Loucy (cell line): Measurements from ENCODE around the gene KRT32.

Source experiments
- H2AFZ ChIP-seq: fragments of 200-600 bp; sonication (generic); 2 replicates; pipeline ENCODE4 v1.6.0; 2016; ENCODE audit warnings: antibody characterized with exemption, mild to moderate bottlenecking, low read length, moderate library complexity
- H3F3A ChIP-seq: fragments of 200-600 bp; 2 replicates; pipeline ENCODE4 v1.6.0; 2016; ENCODE audit warnings: antibody characterized with exemption, low read depth, mild to moderate bottlenecking
- H3K27me3 ChIP-seq: fragments of 200-600 bp; sonication (generic); 2 replicates; pipeline ENCODE4 v1.6.1; 2014; ENCODE audit warnings: low read length, mild to moderate bottlenecking; ENCODE audit not compliant: insufficient read depth, poor library complexity, severe bottlenecking
- H3K36me3 ChIP-seq: fragments of 200-600 bp; sonication (generic); 2 replicates; pipeline ENCODE4 v1.6.1; 2016; ENCODE audit warnings: low read length; ENCODE audit not compliant: insufficient read depth
- H3K4me1 ChIP-seq: fragments of 200-600 bp; sonication (generic); 2 replicates; pipeline ENCODE4 v1.5.1; 2014; ENCODE audit warnings: low read length, mild to moderate bottlenecking; ENCODE audit not compliant: insufficient read depth, poor library complexity, severe bottlenecking
- H3K4me2 ChIP-seq: fragments of 200-600 bp; sonication (generic); 2 replicates; pipeline ENCODE4 v1.6.0; 2014; ENCODE audit warnings: antibody characterized with exemption, low read length, low read depth, mild to moderate bottlenecking; ENCODE audit not compliant: poor library complexity, severe bottlenecking
- H3K4me3 ChIP-seq: fragments of 200-600 bp; sonication (generic); 2 replicates; pipeline ENCODE4 v1.5.1; 2014; ENCODE audit warnings: low read length, mild to moderate bottlenecking, mixed read lengths; ENCODE audit not compliant: poor library complexity, severe bottlenecking
- H3K79me2 ChIP-seq: fragments of 200-600 bp; sonication (generic); 2 replicates; pipeline ENCODE4 v1.6.1; 2014; ENCODE audit warnings: low read length; ENCODE audit not compliant: insufficient read depth
- H3K9ac ChIP-seq: fragments of 200-600 bp; sonication (generic); 2 replicates; pipeline ENCODE4 v1.6.0; 2014; ENCODE audit warnings: mild to moderate bottlenecking, low read depth, low read length, moderate library complexity; ENCODE audit not compliant: poor library complexity, severe bottlenecking
- H3K9me2 ChIP-seq: fragments of 200-600 bp; sonication (generic); replicated peaks from 2 replicates; pipeline ENCODE4 v1.6.1; 2016; ENCODE audit warnings: low read depth, low read length, mixed read lengths
- H3K9me3 ChIP-seq: fragments of 200-600 bp; sonication (generic); 2 replicates; pipeline ENCODE4 v1.6.1; 2014; ENCODE audit warnings: mild to moderate bottlenecking, antibody characterized with exemption, low read length, low read depth; ENCODE audit not compliant: insufficient read depth
- H4K20me1 ChIP-seq: fragments of 200-600 bp; sonication (generic); 2 replicates; pipeline ENCODE4 v1.6.0; 2014; ENCODE audit warnings: antibody characterized with exemption, low read length, mild to moderate bottlenecking; ENCODE audit not compliant: insufficient read depth, poor library complexity, severe bottlenecking
- EZH2phosphoT487 ChIP-seq: fragments of 200-600 bp; IDR thresholded peaks from 2 replicates; pipeline ENCODE4 v1.6.1; 2018; ENCODE audit warnings: antibody characterized with exemption, mild to moderate bottlenecking, moderate library complexity, borderline replicate concordance
- TF ChIP-seq, protein P1 (sequence below): fragments of 200-600 bp; sonication (generic); conservative IDR thresholded peaks from 2 replicates; pipeline ENCODE4 v1.5.1; 2014; ENCODE audit warnings: mild to moderate bottlenecking, antibody characterized with exemption, low read length

Gene KRT32

DNA sequence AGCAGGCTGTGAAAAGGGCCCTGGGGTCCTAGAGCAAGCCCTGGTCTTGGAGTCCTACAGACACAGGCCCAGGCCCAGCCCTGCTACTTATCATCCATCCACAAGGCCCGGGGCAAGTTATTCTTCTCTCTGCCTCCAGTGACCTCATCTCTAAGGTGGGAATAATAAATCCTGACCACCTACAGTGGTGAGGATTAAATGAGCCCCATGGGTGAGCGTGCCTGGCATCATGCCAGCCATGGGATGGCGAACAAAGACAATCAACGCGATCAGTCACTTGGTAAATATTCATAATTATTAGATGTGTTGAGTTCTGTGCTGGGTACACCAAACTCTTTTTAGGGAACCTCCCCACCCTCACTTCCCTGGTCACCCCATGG, 46.0 kb upstream of the KRT32 start:
- no peaks in the 10 kb centered on the region for H3K36me3 ChIP-seq
- no peaks in the 10 kb centered on the region for H3K27me3 ChIP-seq
- H3K4me3 ChIP-seq: no peak overlapping the region
- no peaks in the 10 kb centered on the region for H3K9me2 ChIP-seq
- TF ChIP-seq, protein P1, sequence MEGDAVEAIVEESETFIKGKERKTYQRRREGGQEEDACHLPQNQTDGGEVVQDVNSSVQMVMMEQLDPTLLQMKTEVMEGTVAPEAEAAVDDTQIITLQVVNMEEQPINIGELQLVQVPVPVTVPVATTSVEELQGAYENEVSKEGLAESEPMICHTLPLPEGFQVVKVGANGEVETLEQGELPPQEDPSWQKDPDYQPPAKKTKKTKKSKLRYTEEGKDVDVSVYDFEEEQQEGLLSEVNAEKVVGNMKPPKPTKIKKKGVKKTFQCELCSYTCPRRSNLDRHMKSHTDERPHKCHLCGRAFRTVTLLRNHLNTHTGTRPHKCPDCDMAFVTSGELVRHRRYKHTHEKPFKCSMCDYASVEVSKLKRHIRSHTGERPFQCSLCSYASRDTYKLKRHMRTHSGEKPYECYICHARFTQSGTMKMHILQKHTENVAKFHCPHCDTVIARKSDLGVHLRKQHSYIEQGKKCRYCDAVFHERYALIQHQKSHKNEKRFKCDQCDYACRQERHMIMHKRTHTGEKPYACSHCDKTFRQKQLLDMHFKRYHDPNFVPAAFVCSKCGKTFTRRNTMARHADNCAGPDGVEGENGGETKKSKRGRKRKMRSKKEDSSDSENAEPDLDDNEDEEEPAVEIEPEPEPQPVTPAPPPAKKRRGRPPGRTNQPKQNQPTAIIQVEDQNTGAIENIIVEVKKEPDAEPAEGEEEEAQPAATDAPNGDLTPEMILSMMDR: no peak
- no peak for TF ChIP-seq EZH2phosphoT487
- no peaks in the 10 kb centered on the region for H3K9me3 ChIP-seq
- no peak overlapping the region for H2AFZ ChIP-seq
- no peaks in the 10 kb centered on the region for H3K4me1 ChIP-seq
- H3K4me2 ChIP-seq: no peak overlapping the region
- H4K20me1 ChIP-seq: no peaks in the 10 kb centered on the region
- no peak overlapping the region for H3K9ac ChIP-seq
- H3F3A ChIP-seq: no peaks in the 10 kb centered on the region
- no peaks in the 10 kb centered on the region for H3K79me2 ChIP-seq

DNA sequence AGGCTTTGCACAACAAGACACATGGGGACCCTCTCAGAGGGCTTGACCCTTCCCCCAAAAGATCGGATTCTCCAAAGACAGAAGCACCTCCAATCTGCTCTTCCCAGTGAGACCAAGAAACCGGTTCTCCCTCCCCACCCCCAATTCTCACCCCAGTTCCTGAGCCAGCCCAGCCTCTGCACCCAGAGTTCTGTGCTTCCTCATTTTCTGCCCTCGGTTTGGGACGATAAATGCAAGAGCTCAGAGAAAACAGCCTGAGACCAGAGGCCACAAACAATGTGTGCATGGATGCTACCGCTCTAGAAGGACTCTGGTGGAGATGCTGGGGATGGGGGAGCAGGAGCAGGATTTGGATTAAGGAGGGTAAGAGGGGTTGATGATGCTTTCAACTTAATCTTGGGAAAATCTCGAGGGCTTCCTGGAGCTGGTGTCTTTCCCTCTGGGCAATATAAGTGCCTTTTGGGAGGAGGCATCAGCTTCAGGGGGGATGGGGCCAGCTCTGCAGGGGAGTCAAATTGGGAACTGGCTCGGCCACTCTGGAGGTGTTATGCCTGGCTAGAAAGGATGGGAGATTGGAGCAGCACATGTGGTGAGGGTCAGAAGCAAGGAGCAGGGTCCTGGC, 45.5 kb upstream of the KRT32 start:
- H3K9me2 ChIP-seq: no peaks in the 10 kb centered on the region
- no peak overlapping the region for H2AFZ ChIP-seq
- no peaks in the 10 kb centered on the region for H3F3A ChIP-seq
- H4K20me1 ChIP-seq: no peaks in the 10 kb centered on the region
- H3K4me2 ChIP-seq: no peak overlapping the region
- H3K4me1 ChIP-seq: no peaks in the 10 kb centered on the region
- no peaks in the 10 kb centered on the region for H3K79me2 ChIP-seq
- no peaks in the 10 kb centered on the region for H3K27me3 ChIP-seq
- no peaks in the 10 kb centered on the region for H3K9me3 ChIP-seq
- H3K9ac ChIP-seq: no peak overlapping the region
- no peak overlapping the region for H3K4me3 ChIP-seq
- H3K36me3 ChIP-seq: no peaks in the 10 kb centered on the region
- no peak for TF ChIP-seq EZH2phosphoT487
- TF ChIP-seq, protein P1: no peak

DNA sequence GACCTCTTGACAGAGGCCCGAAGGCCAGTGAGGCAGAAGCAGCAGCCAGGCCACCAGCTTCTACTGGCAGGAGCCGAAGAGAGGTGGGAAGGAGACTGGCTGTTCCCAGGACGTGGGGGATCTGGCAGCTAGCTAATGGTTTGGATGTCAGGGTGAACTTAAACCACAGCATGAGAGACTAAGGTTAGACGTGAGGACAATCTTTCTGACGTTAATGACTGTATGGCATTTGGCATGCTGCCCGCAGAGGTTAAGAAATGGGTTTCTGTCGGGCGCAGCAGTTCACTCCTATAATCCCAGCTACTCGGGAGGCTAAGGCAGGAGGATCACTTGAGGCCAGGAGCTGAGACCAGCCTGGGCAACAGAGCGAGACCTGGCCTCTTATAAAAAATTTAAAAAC, 44.5 kb upstream of the KRT32 start:
- TF ChIP-seq, protein P1: no peak
- no peak for TF ChIP-seq EZH2phosphoT487
- no peak overlapping the region for H3K4me3 ChIP-seq
- H3K79me2 ChIP-seq: no peaks in the 10 kb centered on the region
- no peak overlapping the region for H2AFZ ChIP-seq
- H3K9ac ChIP-seq: no peak overlapping the region
- no peaks in the 10 kb centered on the region for H3K9me2 ChIP-seq
- H3K4me1 ChIP-seq: no peaks in the 10 kb centered on the region
- no peaks in the 10 kb centered on the region for H4K20me1 ChIP-seq
- H3F3A ChIP-seq: no peaks in the 10 kb centered on the region
- H3K9me3 ChIP-seq: no peaks in the 10 kb centered on the region
- H3K4me2 ChIP-seq: no peak overlapping the region
- H3K27me3 ChIP-seq: no peaks in the 10 kb centered on the region
- H3K36me3 ChIP-seq: no peaks in the 10 kb centered on the region
